SK-N-SH treated with all-trans-retinoic acid at 6 μM for 48 hours (cell line): ENCODE results near the gene BTN2A1.

ENCODE experiments used
- ATAC-seq: fragments of 200-7000 bp; cut with Tn5 transposase; 3 replicates; pipeline ENCODE4 v1.9.1; 2020; ENCODE audit warnings: mild to moderate bottlenecking, moderate library complexity
- BACH2 ChIP-seq: fragments of 250-450 bp; sonication (Bioruptor Pico); IDR thresholded peaks from 2 replicates; pipeline ENCODE4 v1.9.0; 2021; ENCODE audit warnings: mild to moderate bottlenecking, borderline replicate concordance
- CREB5 ChIP-seq: fragments of 250-450 bp; sonication (Bioruptor Pico); IDR thresholded peaks from 2 replicates; pipeline ENCODE4 v1.5.1; 2020; ENCODE audit warnings: low read depth, mild to moderate bottlenecking, moderate library complexity
- CSDC2 ChIP-seq: fragments of 250-450 bp; sonication (Bioruptor Pico); IDR thresholded peaks from 2 replicates; pipeline ENCODE4 v1.5.0; 2020; ENCODE audit warnings: mild to moderate bottlenecking, moderate library complexity
- CSRNP3 ChIP-seq: fragments of 250-450 bp; sonication (Bioruptor Pico); IDR thresholded peaks from 2 replicates; pipeline ENCODE4 v1.5.1; 2021; ENCODE audit warnings: mild to moderate bottlenecking, moderate library complexity
- ESRRG ChIP-seq: fragments of 250-450 bp; sonication (Bioruptor Pico); IDR thresholded peaks from 2 replicates; pipeline ENCODE4 v1.6.1; 2021; ENCODE audit warnings: mild to moderate bottlenecking
- GLIS3 ChIP-seq: fragments of 250-450 bp; sonication (Bioruptor Pico); IDR thresholded peaks from 2 replicates; pipeline ENCODE4 v1.5.0; 2020; ENCODE audit warnings: mild to moderate bottlenecking, moderate library complexity
- OSR1 ChIP-seq: fragments of 250-450 bp; sonication (Bioruptor Pico); IDR thresholded peaks from 2 replicates; pipeline ENCODE4 v1.8.0; 2022; ENCODE audit warnings: moderate library complexity, mild to moderate bottlenecking, inconsistent platforms
- POU6F1 ChIP-seq: fragments of 250-450 bp; sonication (Bioruptor Pico); IDR thresholded peaks from 2 replicates; pipeline ENCODE4 v1.8.0; 2021; ENCODE audit warnings: low read depth, mild to moderate bottlenecking, moderate library complexity, borderline replicate concordance
- PPARA ChIP-seq: fragments of 250-450 bp; sonication (Bioruptor Pico); IDR thresholded peaks from 2 replicates; pipeline ENCODE4 v1.5.0; 2020; ENCODE audit warnings: mild to moderate bottlenecking, borderline replicate concordance
- TCF4 ChIP-seq: fragments of 250-450 bp; sonication (Bioruptor Pico); IDR thresholded peaks from 2 replicates; pipeline ENCODE4 v1.8.0; 2021; ENCODE audit warnings: mild to moderate bottlenecking, moderate library complexity, borderline replicate concordance
- TOX ChIP-seq: fragments of 250-450 bp; sonication (Bioruptor Pico); IDR thresholded peaks from 2 replicates; pipeline ENCODE4 v1.8.0; 2021; ENCODE audit warnings: mild to moderate bottlenecking, moderate library complexity, borderline replicate concordance
- TSHZ2 ChIP-seq: fragments of 250-450 bp; sonication (Bioruptor Pico); IDR thresholded peaks from 2 replicates; pipeline ENCODE4 v1.5.0; 2020; ENCODE audit warnings: mild to moderate bottlenecking, moderate library complexity
- ZC3H10 ChIP-seq: fragments of 250-450 bp; sonication (Bioruptor Pico); IDR thresholded peaks from 2 replicates; pipeline ENCODE4 v1.5.1; 2021; ENCODE audit warnings: mild to moderate bottlenecking, moderate library complexity
- ZNF70 ChIP-seq: fragments of 450-650 bp; formaldehyde crosslinking; IDR thresholded peaks from 2 replicates; pipeline ENCODE4 v1.5.0; 2020; ENCODE audit warnings: mild to moderate bottlenecking, moderate library complexity

Gene BTN2A1

GRCh38 chr6:26457806-26458688 is at the start of gene BTN2A1:
TSS of gene BTN2A1 (plus strand) at chr6:26457955. CDS start at chr6:26458637, 682 bp downstream.
- TF ChIP-seq ESRRG (CRISPR knock-in tag) (no peak), OSR1 (CRISPR knock-in tag) (no peak), GLIS3 (CRISPR knock-in tag) (no peak), CREB5 (CRISPR knock-in tag) (no peak), TOX (CRISPR knock-in tag) (no peak), ZC3H10 (no peak), BACH2 (CRISPR knock-in tag) (no peak)
- peak; percentile 100 for ATAC-seq

GRCh38 chr6:26408828-26409730 is 48.7 kb upstream of the BTN2A1 start:
- no peak for ATAC-seq

GRCh38 chr6:26411751-26412150 is 46.0 kb upstream of the BTN2A1 start:
- peak; percentile 41; the same call in 2 of the 3 replicates for ATAC-seq
- TF ChIP-seq CSRNP3 (CRISPR knock-in tag) = no peak
- TF ChIP-seq TSHZ2 (CRISPR knock-in tag) = no peak
- no peak for TF ChIP-seq TOX (CRISPR knock-in tag)
- no peak for TF ChIP-seq PPARA (CRISPR knock-in tag)
- no peak for TF ChIP-seq ZNF70 (CRISPR knock-in tag)

More at GRCh38 chr6:26408828-26409730, 48.7 kb upstream of the BTN2A1 start:
- TF ChIP-seq POU6F1 (CRISPR knock-in tag) = no peak
- no peak for TF ChIP-seq TSHZ2 (CRISPR knock-in tag)
- no peak for TF ChIP-seq TCF4 (CRISPR knock-in tag)
- TF ChIP-seq CSDC2 (CRISPR knock-in tag) = no peak
- TF ChIP-seq ESRRG (CRISPR knock-in tag) = no peak
- no peak for TF ChIP-seq TOX (CRISPR knock-in tag)
- no peak for TF ChIP-seq CREB5 (CRISPR knock-in tag)
- TF ChIP-seq, all 23 proteins: peak for 0
